HAP-1 (cell line): ENCODE data around the gene BTRC.
A peak's percentile ranks its signal among the peaks of the same experiment; 100 is the strongest.
"Not testable (repeated sequence)": the region's sequence is repeated elsewhere in the genome, so short reads cannot be mapped to it uniquely, and the experiment has no call there.

Experiments
- DNase-seq, 2 experiments: peaks; one replicate each; pipeline ENCODE4 v3.0.0-alpha.2; 2016 to 2020; ENCODE audit warnings: low spot score in 2 of 2
- H3K27me3 ChIP-seq: fragments of 250-450 bp; sonication (Bioruptor Pico); 2 replicates; pipeline ENCODE4 v1.5.1; 2020; ENCODE audit warnings: low read depth, mild to moderate bottlenecking, moderate library complexity
- H3K36me3 ChIP-seq: fragments of 250-450 bp; sonication (Bioruptor Pico); replicated peaks from 2 replicates; pipeline ENCODE4 v1.5.1; 2020; ENCODE audit warnings: mild to moderate bottlenecking
- H3K4me1 ChIP-seq: fragments of 250-450 bp; sonication (Bioruptor Pico); 2 replicates; pipeline ENCODE4 v1.5.1; 2020; ENCODE audit warnings: mild to moderate bottlenecking
- H3K4me3 ChIP-seq: fragments of 250-450 bp; sonication (Bioruptor Pico); 2 replicates; pipeline ENCODE4 v1.5.1; 2020; ENCODE audit warnings: mild to moderate bottlenecking, moderate library complexity
- H3K9me3 ChIP-seq: fragments of 250-450 bp; sonication (Bioruptor Pico); 2 replicates; pipeline ENCODE4 v1.5.1; 2020; ENCODE audit warnings: mild to moderate bottlenecking, moderate library complexity
- in situ Hi-C: fragments of 300-500 bp; cut with MboI; formaldehyde crosslinking; loops from 3 replicates; pipeline ENCODE4 v1.14.3; 2020; ENCODE audit warnings: low sequenced_read_pairs, inconsistent platforms, mixed read lengths

The BTRC gene

GRCh38 chr10:101380353-101381017 lies 26.5 kb downstream of the BTRC start:
- H3K27me3 ChIP-seq, result no peaks in the 10 kb centered on the region
- H3K36me3 ChIP-seq, result no peaks in the 10 kb centered on the region
- in situ Hi-C loops, result no loop called here
- no peak overlapping the region for H3K4me3 ChIP-seq
- no peak for DNase-seq
- no peaks in the 10 kb centered on the region for H3K9me3 ChIP-seq
- H3K4me1 ChIP-seq, result peaks cover 9% of the 10 kb centered on the region

- in situ Hi-C loops, result no loop called here
- Histone ChIP-seq H3K4me1 (peaks cover 7% of the 10 kb centered on the region), H3K4me3 (no peak overlapping the region)
Observed at GRCh38 chr10:101385866-101386658, 32.1 kb downstream of the BTRC start.

GRCh38 chr10:101386659-101387259 lies 32.8 kb downstream of the BTRC start:
- in situ Hi-C loops, result no loop called here
- H3K36me3 ChIP-seq, result no peaks in the 10 kb centered on the region
- H3K4me3 ChIP-seq, result no peak overlapping the region
- no peaks in the 10 kb centered on the region; the same call in 1 of the 2 replicates for H3K27me3 ChIP-seq
- H3K9me3 ChIP-seq, result no peaks in the 10 kb centered on the region
- H3K4me1 ChIP-seq, result peaks cover 7% of the 10 kb centered on the region
- DNase-seq, result no peak

More at GRCh38 chr10:101385866-101386658, 32.1 kb downstream of the BTRC start:
- DNase-seq, result no peak
- H3K9me3 ChIP-seq, result no peaks in the 10 kb centered on the region
- no peaks in the 10 kb centered on the region for H3K36me3 ChIP-seq
- H3K27me3 ChIP-seq, result no peaks in the 10 kb centered on the region; the same call in 1 of the 2 replicates

DNA sequence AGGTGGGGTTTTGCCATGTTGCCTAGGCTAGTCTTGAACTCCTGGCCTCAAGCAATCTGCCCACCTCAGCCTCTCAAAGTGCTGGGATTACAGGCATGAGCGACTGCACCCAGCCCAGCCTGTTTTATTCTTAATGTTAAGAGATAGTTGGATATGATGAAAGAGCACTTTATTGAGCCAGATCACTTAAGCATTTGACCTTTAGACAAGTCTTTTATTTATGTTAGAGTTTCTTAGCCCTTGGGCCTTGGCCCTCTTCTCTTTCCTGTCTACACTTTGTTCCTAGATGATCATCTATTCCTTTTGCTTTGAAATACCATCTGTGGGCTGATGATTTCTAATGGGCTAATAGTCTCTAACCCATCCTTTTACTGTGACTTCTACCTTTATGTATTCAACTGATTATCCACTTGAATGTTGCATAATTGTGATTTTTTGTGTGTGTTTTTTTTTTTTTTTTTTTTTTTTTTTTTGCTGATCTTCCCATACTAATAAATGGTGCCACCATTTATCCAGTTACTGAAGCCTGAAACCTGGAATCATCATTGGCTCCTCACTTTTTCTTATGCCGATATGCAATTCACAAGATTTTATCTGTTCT lies 34.8 kb downstream of the BTRC start:
- Histone ChIP-seq H3K36me3 (no peaks in the 10 kb centered on the region), H3K27me3 (no peaks in the 10 kb centered on the region; the same call in 1 of the 2 replicates), H3K4me1 (peaks cover 7% of the 10 kb centered on the region), H3K9me3 (no peaks in the 10 kb centered on the region), H3K4me3 (no peak overlapping the region)
- DNase-seq, result no peak
- in situ Hi-C loops, result no loop called here

DNA sequence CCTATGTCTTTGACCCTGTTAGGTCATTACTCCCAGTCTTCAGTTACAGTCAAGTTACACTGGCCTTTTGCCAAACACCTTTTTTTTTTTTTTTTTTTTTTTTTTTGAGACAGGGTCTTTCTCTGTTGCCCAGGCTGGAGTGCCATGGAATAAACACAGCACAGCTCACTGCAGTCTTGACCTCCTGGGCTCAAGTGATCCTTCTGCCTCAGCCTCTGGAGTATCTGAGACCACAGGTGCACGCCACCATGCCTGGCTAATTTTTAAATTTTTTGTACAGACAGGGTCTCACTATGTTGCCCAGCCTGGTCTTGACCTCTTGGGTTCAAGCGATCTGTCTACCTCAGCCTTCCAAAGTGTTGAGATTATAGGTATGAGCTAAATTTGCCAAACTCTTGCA lies 35.6 kb downstream of the BTRC start:
- H3K4me1 ChIP-seq, H3K27me3 ChIP-seq, H3K4me3 ChIP-seq, DNase-seq, in situ Hi-C loops, H3K36me3 ChIP-seq, H3K9me3 ChIP-seq: not testable (repeated sequence)

- H3K4me1 ChIP-seq, result peaks cover 7% of the 10 kb centered on the region; the same call in 1 of the 2 replicates
- no peak overlapping the region for H3K4me3 ChIP-seq
- in situ Hi-C loops, result no loop called here
- H3K36me3 ChIP-seq, result no peaks in the 10 kb centered on the region
- DNase-seq, result no peak
- no peaks in the 10 kb centered on the region; the same call in 1 of the 2 replicates for H3K27me3 ChIP-seq
- H3K9me3 ChIP-seq, result no peaks in the 10 kb centered on the region
Observed at GRCh38 chr10:101389986-101390531, 36.1 kb downstream of the BTRC start.

DNA sequence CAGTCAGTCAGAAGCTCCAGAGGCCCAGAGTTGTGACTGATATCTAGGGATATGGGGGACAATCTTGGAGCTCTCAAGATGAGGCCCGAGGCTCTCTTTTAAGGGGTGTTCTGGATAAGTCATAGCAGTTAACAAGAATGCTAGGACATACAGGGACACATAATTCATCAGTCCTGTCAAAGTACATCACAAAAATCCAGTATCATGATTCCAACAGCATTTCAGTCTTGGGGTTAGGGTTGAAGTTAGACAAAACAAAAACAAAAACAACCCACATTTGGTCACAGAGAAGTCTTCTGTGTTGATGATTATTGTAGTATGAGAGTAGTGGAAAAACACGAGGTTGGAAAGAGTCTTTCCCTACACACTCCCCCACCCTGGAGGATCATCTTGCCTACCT lies 39.4 kb downstream of the BTRC start:
- H3K4me3 ChIP-seq, result no peak overlapping the region
- in situ Hi-C loops, result no loop called here

DNA sequence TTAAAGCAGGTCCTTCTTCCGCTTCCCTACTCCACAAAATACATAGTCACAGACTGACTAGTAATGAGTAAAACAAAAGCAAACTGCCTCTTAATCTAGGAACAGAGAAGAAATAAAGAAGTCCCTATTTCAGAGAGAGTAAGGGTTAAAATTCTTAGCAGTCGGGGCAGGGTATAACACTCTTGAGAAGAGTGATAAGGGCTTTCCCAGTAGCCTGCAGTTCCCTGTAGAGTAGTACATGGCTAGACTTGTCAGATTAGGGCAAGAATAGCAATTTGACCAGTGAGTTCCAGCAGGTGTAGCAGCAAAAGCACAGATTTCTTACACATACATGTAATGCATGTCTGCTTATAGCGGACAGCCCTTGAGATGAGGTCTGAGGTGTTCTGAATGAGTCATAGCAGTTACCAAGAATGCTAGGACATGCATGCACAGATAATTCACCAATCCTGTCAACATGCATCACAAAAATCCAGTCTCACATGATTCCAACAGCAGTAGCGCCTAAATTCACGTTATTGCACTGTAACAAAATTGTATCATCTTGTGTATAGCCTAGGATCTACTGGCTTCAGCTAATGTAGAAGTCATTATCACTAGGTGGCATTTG lies 40.7 kb downstream of the BTRC start:
- no peaks in the 10 kb centered on the region for H3K36me3 ChIP-seq
- in situ Hi-C loops, result no loop called here
- no peak for DNase-seq
- H3K4me3 ChIP-seq, result no peak overlapping the region
- no peaks in the 10 kb centered on the region for H3K9me3 ChIP-seq
- no peaks in the 10 kb centered on the region for H3K27me3 ChIP-seq
- 0 out of 2 replicates have a peak, but pooled peaks cover 4% of the 10 kb centered on the region for H3K4me1 ChIP-seq

More for the DNA sequence above, 39.4 kb downstream of the BTRC start:
- Histone ChIP-seq H3K4me1 (0 out of 2 replicates have a peak, but pooled peaks cover 4% of the 10 kb centered on the region), H3K36me3 (no peaks in the 10 kb centered on the region), H3K9me3 (no peaks in the 10 kb centered on the region), H3K27me3 (no peaks in the 10 kb centered on the region)
- DNase-seq, result no peak

DNA sequence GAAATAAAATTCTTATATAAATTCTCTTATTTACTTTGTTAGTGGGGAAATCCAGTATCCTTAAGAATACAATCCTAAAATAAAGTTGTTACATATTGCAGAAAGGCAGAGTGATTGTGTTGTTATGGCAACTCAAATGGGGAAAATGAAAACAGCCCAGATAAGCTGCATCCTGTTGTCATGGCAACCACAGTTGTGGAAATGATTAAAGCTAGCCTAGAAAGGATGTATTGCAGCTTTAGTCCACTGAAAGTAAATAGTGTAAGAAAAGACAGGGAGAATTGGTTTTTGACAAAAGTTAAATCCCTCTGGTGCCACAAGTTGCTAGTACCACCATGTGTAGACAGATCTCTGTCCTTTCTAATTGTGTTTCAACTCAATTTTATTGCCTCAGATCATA lies 43.2 kb downstream of the BTRC start:
- Histone ChIP-seq H3K9me3 (no peaks in the 10 kb centered on the region), H3K4me3 (no peak overlapping the region), H3K36me3 (no peaks in the 10 kb centered on the region), H3K4me1 (peaks cover 8% of the 10 kb centered on the region), H3K27me3 (no peaks in the 10 kb centered on the region)
- in situ Hi-C loops, result no loop called here
- peak; percentile 66 to 78 for DNase-seq

DNA sequence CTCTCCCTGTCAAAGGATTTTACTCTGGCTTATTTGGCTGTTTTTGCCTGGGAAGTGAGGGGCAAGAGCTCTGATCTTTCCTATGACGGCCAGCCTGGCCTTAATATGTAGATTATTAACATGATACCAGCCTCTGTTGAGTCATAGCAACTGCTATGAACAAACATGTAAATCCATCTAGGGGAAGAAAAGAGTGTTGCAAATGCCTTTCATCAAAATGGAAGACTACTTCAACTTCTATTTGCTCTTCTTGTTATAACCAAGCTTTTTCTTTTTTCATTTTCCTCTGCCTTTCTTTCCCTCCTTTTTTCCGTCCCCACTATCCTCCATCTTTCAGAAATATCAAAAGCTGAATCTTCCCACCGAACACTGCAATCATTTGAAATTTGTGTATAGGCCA lies 46.6 kb downstream of the BTRC start:
- Histone ChIP-seq H3K36me3 (no peaks in the 10 kb centered on the region), H3K27me3 (no peaks in the 10 kb centered on the region), H3K9me3 (no peaks in the 10 kb centered on the region), H3K4me3 (no peak overlapping the region), H3K4me1 (peaks cover 21% of the 10 kb centered on the region)
- in situ Hi-C loops, result no loop called here
- no peak for DNase-seq

DNA sequence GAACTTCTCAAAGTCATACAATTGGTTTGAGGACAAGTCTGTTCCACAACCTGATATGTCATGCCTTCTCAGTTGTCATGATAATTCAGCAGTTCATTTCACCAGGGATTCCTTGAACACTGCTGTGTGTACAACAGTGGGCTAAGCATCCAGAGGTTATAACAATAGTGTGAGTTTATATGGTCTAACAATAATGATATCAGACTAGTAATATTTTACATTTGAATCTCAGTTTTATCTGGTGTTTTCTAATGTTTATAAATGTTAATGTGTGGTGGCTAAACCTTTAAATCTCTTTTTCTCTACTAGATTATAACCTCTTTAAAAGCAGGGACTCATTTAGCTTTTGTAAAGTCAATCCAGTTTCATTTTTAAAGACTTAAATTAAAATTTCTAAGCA lies 48.7 kb downstream of the BTRC start:
- Histone ChIP-seq H3K36me3 (no peaks in the 10 kb centered on the region), H3K9me3 (no peaks in the 10 kb centered on the region), H3K27me3 (no peaks in the 10 kb centered on the region), H3K4me3 (no peak overlapping the region), H3K4me1 (peaks cover 17% of the 10 kb centered on the region)
- in situ Hi-C loops, result no loop called here
- peak; percentile 44 to 92 for DNase-seq

GRCh38 chr10:101403161-101403560 lies 49.2 kb downstream of the BTRC start:
- Histone ChIP-seq H3K4me1 (peaks cover 17% of the 10 kb centered on the region), H3K36me3 (no peaks in the 10 kb centered on the region), H3K27me3 (no peaks in the 10 kb centered on the region), H3K4me3 (no peak overlapping the region), H3K9me3 (no peaks in the 10 kb centered on the region)
- in situ Hi-C loops, result no loop called here
- peak in 1 of 2 experiments; percentile 41 for DNase-seq

DNA sequence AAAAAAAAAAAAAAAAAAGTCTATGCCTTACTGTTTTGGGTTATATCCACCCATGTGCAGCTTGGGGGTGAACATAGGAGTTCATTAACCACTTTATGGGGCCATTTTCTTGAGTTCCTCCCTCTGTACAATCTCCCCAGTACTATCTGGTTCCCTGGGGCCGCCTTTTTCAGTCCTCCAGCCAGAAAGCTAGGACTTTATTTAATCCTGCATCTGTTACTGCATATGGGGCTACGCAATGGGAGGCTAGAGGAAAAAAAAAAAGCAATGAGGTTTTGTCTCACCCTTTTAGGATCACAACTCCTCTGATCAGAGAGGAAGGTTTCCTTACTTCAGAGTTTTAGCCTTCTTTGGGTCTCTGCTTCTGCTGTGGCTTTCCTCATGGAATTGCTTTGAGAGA lies 51.0 kb downstream of the BTRC start:
- Histone ChIP-seq H3K36me3 (no peaks in the 10 kb centered on the region), H3K9me3 (no peaks in the 10 kb centered on the region)

More for the DNA sequence above, 51.0 kb downstream of the BTRC start:
- H3K4me3 ChIP-seq, result no peak overlapping the region
- DNase-seq, result no peak
- no peaks in the 10 kb centered on the region for H3K27me3 ChIP-seq
- peaks cover 17% of the 10 kb centered on the region for H3K4me1 ChIP-seq
- in situ Hi-C loops, result no loop called here
